Kidney epithelial cell (primary cell): Measurements from ENCODE around the gene CDK8. TPM values are rescaled to one million over a fixed set of nuclear protein-coding genes. Genes with fewer than 3 reads are reported as not detected.

Experiments used
- DNase-seq: peaks from one replicate; pipeline ENCODE4 v3.0.0-alpha.2; 2010; ENCODE audit warnings: low read depth
- H3K27me3 ChIP-seq: 2 replicates; pipeline ENCODE4 v1.6.0; 2011; ENCODE audit warnings: low read length; ENCODE audit not compliant: control insufficient read depth, insufficient read depth
- H3K36me3 ChIP-seq: 2 replicates; pipeline ENCODE4 v1.5.1; 2011; ENCODE audit warnings: low read length; ENCODE audit not compliant: control insufficient read depth, insufficient read depth
- H3K4me3 ChIP-seq: 2 replicates; pipeline ENCODE4 v1.5.1; 2011; ENCODE audit warnings: low read depth, mild to moderate bottlenecking, control low read depth, low read length
- total RNA-seq: library from RNA; depleted of rRNA; stranded (reverse); fragments of >200 nt; gene quantifications from 2 replicates; pipeline ENCODE4 v1.2.3, GENCODE V29; 2015
- TF ChIP-seq, protein P1 (sequence below): IDR thresholded peaks from 2 replicates; pipeline ENCODE4 v1.5.1; 2011; ENCODE audit warnings: mild to moderate bottlenecking, moderate library complexity, low read length, control low read depth, inconsistent platforms; ENCODE audit not compliant: insufficient read depth, poor library complexity, severe bottlenecking

The CDK8 gene
- total RNA-seq, 1 donor from 2014 or later: 23.2 TPM

DNA sequence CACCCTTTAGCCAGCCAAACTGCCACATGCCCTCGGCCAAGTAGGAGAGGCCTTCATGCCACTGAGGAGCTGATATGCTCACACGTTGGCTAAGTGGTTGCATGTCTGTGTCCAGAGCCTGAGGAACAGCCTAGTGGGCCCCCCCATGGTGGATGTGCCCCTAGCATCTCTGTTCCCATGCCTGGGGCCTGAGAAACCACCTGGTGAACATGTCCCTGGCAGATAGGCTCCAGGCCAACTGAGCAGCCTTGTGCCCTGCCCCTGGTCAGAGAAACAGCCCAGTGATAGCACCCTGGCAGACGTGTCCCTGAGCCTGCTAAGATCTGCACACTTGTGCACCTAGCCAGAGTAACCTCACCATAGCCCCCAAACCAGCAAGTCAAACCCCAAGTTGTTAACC, 181.7 kb downstream of the CDK8 start:
- H3K4me3 ChIP-seq: no peak overlapping the region
- TF ChIP-seq, protein P1, sequence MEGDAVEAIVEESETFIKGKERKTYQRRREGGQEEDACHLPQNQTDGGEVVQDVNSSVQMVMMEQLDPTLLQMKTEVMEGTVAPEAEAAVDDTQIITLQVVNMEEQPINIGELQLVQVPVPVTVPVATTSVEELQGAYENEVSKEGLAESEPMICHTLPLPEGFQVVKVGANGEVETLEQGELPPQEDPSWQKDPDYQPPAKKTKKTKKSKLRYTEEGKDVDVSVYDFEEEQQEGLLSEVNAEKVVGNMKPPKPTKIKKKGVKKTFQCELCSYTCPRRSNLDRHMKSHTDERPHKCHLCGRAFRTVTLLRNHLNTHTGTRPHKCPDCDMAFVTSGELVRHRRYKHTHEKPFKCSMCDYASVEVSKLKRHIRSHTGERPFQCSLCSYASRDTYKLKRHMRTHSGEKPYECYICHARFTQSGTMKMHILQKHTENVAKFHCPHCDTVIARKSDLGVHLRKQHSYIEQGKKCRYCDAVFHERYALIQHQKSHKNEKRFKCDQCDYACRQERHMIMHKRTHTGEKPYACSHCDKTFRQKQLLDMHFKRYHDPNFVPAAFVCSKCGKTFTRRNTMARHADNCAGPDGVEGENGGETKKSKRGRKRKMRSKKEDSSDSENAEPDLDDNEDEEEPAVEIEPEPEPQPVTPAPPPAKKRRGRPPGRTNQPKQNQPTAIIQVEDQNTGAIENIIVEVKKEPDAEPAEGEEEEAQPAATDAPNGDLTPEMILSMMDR: no peak

DNA sequence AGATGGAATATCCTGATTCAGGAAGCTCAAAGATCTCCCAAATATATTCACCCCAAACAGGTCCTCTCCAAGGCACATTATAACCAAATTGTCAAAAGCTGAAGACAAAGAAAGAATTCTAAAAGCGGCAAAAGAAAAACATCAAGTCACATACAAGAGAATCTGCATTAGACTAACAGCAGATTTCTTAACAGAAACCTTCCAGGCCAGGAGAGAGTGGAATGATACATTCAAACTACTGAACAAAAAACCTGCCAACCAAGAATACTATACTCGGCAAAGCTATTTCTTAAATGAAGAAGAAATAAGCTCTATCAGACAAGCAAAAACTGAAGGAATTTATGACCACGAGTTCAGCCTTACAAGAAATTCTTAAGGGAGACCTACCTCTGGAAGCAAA, 183.0 kb downstream of the CDK8 start:
- TF ChIP-seq, protein P1: no peak
- H3K27me3 ChIP-seq: no peaks in the 10 kb centered on the region
- no peaks in the 10 kb centered on the region for H3K36me3 ChIP-seq
- DNase-seq: no peak
- H3K4me3 ChIP-seq: no peak overlapping the region

More for the DNA sequence above, 181.7 kb downstream of the CDK8 start:
- H3K36me3 ChIP-seq: no peaks in the 10 kb centered on the region
- no peak for DNase-seq
- no peaks in the 10 kb centered on the region for H3K27me3 ChIP-seq

DNA sequence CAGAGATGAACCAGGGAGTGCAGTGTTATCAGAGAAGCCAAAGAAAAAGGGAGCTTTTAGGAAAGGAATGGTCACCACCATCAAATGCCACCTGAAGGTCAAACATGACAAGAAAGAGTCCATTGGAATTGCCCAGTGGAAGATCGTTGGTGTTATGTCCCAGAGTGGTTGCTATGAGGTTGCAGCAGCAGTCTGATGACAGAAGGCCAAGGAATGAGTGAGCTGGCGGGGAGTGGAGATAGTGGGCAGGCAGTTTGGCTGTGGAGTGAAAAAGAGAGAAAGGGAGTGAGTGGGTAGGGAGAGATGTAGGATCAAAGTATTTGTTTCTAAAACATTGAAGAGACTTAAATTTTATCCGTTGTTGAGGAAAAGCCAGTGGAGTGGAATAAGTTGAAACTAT, 186.2 kb downstream of the CDK8 start:
- no peak overlapping the region for H3K4me3 ChIP-seq
- no peaks in the 10 kb centered on the region for H3K36me3 ChIP-seq
- no peaks in the 10 kb centered on the region for H3K27me3 ChIP-seq
- TF ChIP-seq, protein P1: no peak
- DNase-seq: no peak

DNA sequence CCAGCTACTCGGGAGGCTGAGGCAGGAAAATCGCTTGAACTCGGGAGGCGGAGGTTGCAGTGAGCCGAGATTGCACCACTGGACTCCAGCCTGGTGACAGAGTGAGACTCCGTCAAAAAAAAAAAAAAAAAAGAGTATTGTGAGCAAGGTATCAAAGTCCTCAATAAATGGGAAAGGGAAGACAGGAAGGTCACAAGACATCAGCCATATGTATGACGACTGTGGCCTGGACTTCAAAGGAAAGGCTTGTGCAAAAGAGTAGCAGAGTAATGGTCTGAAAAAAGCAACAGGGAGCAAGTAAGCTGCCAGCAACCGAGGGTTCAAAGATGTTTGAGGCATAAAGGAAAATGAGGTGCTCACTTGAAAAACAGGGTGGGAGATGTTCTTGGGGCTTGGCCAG, 187.5 kb downstream of the CDK8 start:
- DNase-seq: no peak
- Histone ChIP-seq H3K27me3 (no peaks in the 10 kb centered on the region), H3K4me3 (no peak overlapping the region), H3K36me3 (no peaks in the 10 kb centered on the region)
- TF ChIP-seq, protein P1: no peak

DNA sequence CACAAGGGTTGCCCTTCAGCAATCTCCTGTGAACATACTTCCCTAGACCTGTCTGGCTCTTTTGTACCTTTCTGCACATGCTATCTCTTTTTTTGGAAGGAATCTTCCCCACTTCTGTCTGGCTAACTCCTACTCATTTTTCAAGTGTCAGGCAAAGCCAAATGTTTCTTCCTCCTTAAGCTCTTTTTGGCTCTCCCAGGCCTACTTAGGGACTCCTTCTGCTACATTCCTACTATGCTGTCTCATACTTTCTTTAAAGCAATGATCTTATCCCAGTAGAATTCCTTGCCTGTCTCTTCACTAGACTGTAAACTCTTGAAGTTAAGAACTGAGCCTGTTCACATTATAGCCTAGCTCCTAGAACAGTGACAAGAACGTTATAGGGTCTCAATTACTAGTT, 188.6 kb downstream of the CDK8 start:
- no peaks in the 10 kb centered on the region for H3K36me3 ChIP-seq
- no peak overlapping the region for H3K4me3 ChIP-seq
- TF ChIP-seq, protein P1: no peak
- no peaks in the 10 kb centered on the region for H3K27me3 ChIP-seq
- DNase-seq: no peak

DNA sequence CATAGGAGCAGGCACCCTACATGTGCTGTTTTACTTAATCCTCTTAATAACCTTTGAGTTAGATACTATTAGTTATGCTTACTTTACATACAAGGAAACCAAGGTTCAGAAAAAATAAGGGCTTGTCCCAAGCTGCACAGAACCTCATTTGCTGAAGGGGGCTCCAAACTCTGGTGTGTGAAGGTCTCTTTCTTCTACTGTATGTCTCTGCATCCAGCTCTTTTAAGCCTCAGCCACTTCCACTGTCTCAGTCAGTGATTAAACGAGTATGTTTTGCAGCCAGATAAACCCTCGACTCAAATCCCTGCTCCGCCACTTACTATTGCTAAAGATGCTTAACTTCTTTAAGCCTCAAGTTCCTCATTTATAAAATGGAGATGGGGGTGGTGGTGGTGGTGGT, 191.2 kb downstream of the CDK8 start:
- no peaks in the 10 kb centered on the region for H3K27me3 ChIP-seq
- TF ChIP-seq, protein P1: no peak
- H3K4me3 ChIP-seq: no peak overlapping the region
- H3K36me3 ChIP-seq: no peaks in the 10 kb centered on the region
- no peak for DNase-seq
